IMR-90 (cell line): ENCODE data around the gene EIF1. TPM values are rescaled to one million over a fixed set of nuclear protein-coding genes. Genes with fewer than 3 reads are reported as not detected.

Experiments
- ATAC-seq: fragments of 200-7000 bp; cut with Tn5 transposase; 2 replicates; pipeline ENCODE4 v1.9.1; 2020; ENCODE audit warnings: low read depth, mild to moderate bottlenecking, moderate library complexity
- BruUV-seq: library from RNA; stranded (reverse); fragments of 400-500 nt; replicated peaks from 2 replicates; lab custom pipeline; 2021; lab: Mats Ljungman, UMichigan
- CTCF ChIA-PET: fragments of 300-600 bp; formaldehyde crosslinking; extraction: SDS; loops from one replicate; lab custom pipeline; 2021; ENCODE audit warnings: antibody characterized with exemption; lab: Yijun Ruan, JAX
- POLR2A ChIA-PET: fragments of 300-600 bp; sonication (Branson Sonifier 250); formaldehyde crosslinking; loops from one replicate; lab custom pipeline; 2022; ENCODE audit warnings: antibody characterized with exemption; ENCODE audit not compliant: unreplicated experiment; lab: Charles Lee
- DNase-seq: peaks from one replicate; pipeline ENCODE4 v3.0.0; 2013
- H2AFZ ChIP-seq: replicated peaks from 2 replicates; pipeline ENCODE3; 2013; ENCODE audit warnings: low read length, mild to moderate bottlenecking; ENCODE audit not compliant: poor library complexity
- H2AK5ac ChIP-seq: 2 replicates; pipeline ENCODE4 v1.6.1; 2013; ENCODE audit warnings: low read depth, low read length, inconsistent platforms
- H2AK9ac ChIP-seq: replicated peaks from 2 replicates; pipeline ENCODE3; 2013; ENCODE audit warnings: mild to moderate bottlenecking, low read depth, low read length, moderate library complexity; ENCODE audit not compliant: poor library complexity
- H2BK120ac ChIP-seq: 2 replicates; pipeline ENCODE4 v1.6.1; 2013; ENCODE audit warnings: low read depth, low read length, inconsistent platforms
- H2BK15ac ChIP-seq: 3 replicates; pipeline ENCODE4 v1.6.1; 2013; ENCODE audit warnings: low read depth, low read length, inconsistent platforms
- H2BK20ac ChIP-seq: 2 replicates; pipeline ENCODE4 v1.6.1; 2013; ENCODE audit warnings: low read depth, mild to moderate bottlenecking, inconsistent platforms, low read length, moderate library complexity
- H2BK5ac ChIP-seq: 2 replicates; pipeline ENCODE4 v1.6.1; 2013; ENCODE audit warnings: mild to moderate bottlenecking, low read depth, low read length, inconsistent platforms; ENCODE audit not compliant: poor library complexity, severe bottlenecking
- H3K14ac ChIP-seq: replicated peaks from 2 replicates; pipeline ENCODE4 v1.6.1; 2013; ENCODE audit warnings: low read depth, low read length, inconsistent platforms
- H3K18ac ChIP-seq: 2 replicates; pipeline ENCODE4 v1.6.1; 2013; ENCODE audit warnings: low read depth, low read length, control low read depth
- H3K23ac ChIP-seq: 2 replicates; pipeline ENCODE4 v1.6.1; 2013; ENCODE audit warnings: low read depth, low read length, inconsistent platforms
- H3K27ac ChIP-seq: 2 replicates; pipeline ENCODE4 v1.5.1; 2013; ENCODE audit warnings: mild to moderate bottlenecking, control low read depth, low read length; ENCODE audit not compliant: insufficient read depth
- H3K27me3 ChIP-seq: 2 replicates; pipeline ENCODE4 v1.6.1; 2013; ENCODE audit warnings: low read length; ENCODE audit not compliant: control insufficient read depth, insufficient read depth
- H3K36me3 ChIP-seq: 2 replicates; pipeline ENCODE4 v1.6.1; 2013; ENCODE audit warnings: low read length, mixed read lengths; ENCODE audit not compliant: control insufficient read depth, insufficient read depth
- H3K4ac ChIP-seq: 2 replicates; pipeline ENCODE4 v1.6.1; 2013; ENCODE audit warnings: low read depth, low read length, inconsistent platforms
- H3K4me1 ChIP-seq: 2 replicates; pipeline ENCODE4 v1.6.1; 2013; ENCODE audit warnings: low read length, mixed read lengths; ENCODE audit not compliant: control insufficient read depth, insufficient read depth
- H3K4me2 ChIP-seq: 2 replicates; pipeline ENCODE4 v1.6.1; 2013; ENCODE audit warnings: low read depth, mild to moderate bottlenecking, control low read depth, low read length, moderate library complexity
- H3K4me3 ChIP-seq: 2 replicates; pipeline ENCODE4 v1.5.1; 2013; ENCODE audit warnings: low read depth, mild to moderate bottlenecking, control low read depth, low read length, moderate library complexity; ENCODE audit not compliant: insufficient read depth
- H3K56ac ChIP-seq: 2 replicates; pipeline ENCODE4 v1.6.1; 2013; ENCODE audit warnings: low read length, inconsistent platforms; ENCODE audit not compliant: insufficient read depth; ENCODE audit errors: extremely low read depth
- H3K79me1 ChIP-seq, 2 experiments: 2 replicates each; pipeline ENCODE4 v1.6.1; 2013; ENCODE audit warnings: low read length in 2 of 2, inconsistent platforms in 1 of 2, low read depth in 1 of 2
- H3K9ac ChIP-seq: 2 replicates; pipeline ENCODE4 v1.6.1; 2013; ENCODE audit warnings: low read depth, low read length, control low read depth
- H3K9me1 ChIP-seq: 2 replicates; pipeline ENCODE4 v1.6.1; 2013; ENCODE audit warnings: low read length, inconsistent platforms; ENCODE audit not compliant: insufficient read depth
- H3K9me3 ChIP-seq: 2 replicates; pipeline ENCODE4 v1.6.1; 2013; ENCODE audit warnings: low read length; ENCODE audit not compliant: control insufficient read depth, insufficient read depth
- H4K20me1 ChIP-seq: 2 replicates; pipeline ENCODE4 v1.6.1; 2013; ENCODE audit warnings: low read length, inconsistent platforms; ENCODE audit not compliant: insufficient read depth
- H4K5ac ChIP-seq: 2 replicates; pipeline ENCODE4 v1.6.1; 2013; ENCODE audit warnings: mild to moderate bottlenecking, low read depth, low read length, control low read depth
- H4K8ac ChIP-seq, 2 experiments: 2 replicates each; pipeline ENCODE4 v1.6.1; 2013; ENCODE audit warnings: low read depth in 2 of 2, low read length in 2 of 2, control low read depth in 1 of 2, inconsistent platforms in 1 of 2
- H4K91ac ChIP-seq: 2 replicates; pipeline ENCODE4 v1.6.1; 2013; ENCODE audit warnings: low read depth, low read length, inconsistent platforms; ENCODE audit not compliant: insufficient read depth
- BHLHE40 ChIP-seq: fragments of 150-350 bp; IDR thresholded peaks from 2 replicates; pipeline ENCODE4 v1.6.1; 2016; ENCODE audit warnings: mild to moderate bottlenecking, low read depth, low read length
- CEBPB ChIP-seq: IDR thresholded peaks from 2 replicates; pipeline ENCODE4 v1.6.1; 2012; ENCODE audit warnings: low read depth, low read length, improper control_type of control experiment
- CHD1 ChIP-seq: IDR thresholded peaks from 2 replicates; pipeline ENCODE4 v1.6.1; 2012; ENCODE audit warnings: low read depth, low read length, improper control_type of control experiment
- FOS ChIP-seq: fragments of 150-350 bp; IDR thresholded peaks from 2 replicates; pipeline ENCODE4 v1.6.1; 2016; ENCODE audit warnings: low read depth, low read length
- MAFK ChIP-seq: IDR thresholded peaks from 2 replicates; pipeline ENCODE4 v1.6.1; 2012; ENCODE audit warnings: low read depth, low read length, improper control_type of control experiment
- MAZ ChIP-seq: IDR thresholded peaks from 2 replicates; pipeline ENCODE4 v1.6.1; 2012; ENCODE audit warnings: low read depth, mild to moderate bottlenecking, low read length, improper control_type of control experiment, moderate library complexity, borderline replicate concordance
- MXI1 ChIP-seq: IDR thresholded peaks from 2 replicates; pipeline ENCODE4 v1.6.1; 2012; ENCODE audit warnings: low read depth, mild to moderate bottlenecking, low read length, moderate library complexity, borderline replicate concordance
- NFE2L2 ChIP-seq: fragments of 150-350 bp; IDR thresholded peaks from 2 replicates; pipeline ENCODE4 v1.6.1; 2016; ENCODE audit warnings: low read depth, mild to moderate bottlenecking, low read length
- POLR2A ChIP-seq: IDR thresholded peaks from 2 replicates; pipeline ENCODE4 v1.6.1; 2012; ENCODE audit warnings: mild to moderate bottlenecking, low read depth, low read length
- RAD21 ChIP-seq: IDR thresholded peaks from 2 replicates; pipeline ENCODE4 v1.6.1; 2012; ENCODE audit warnings: low read length, improper control_type of control experiment
- RCOR1 ChIP-seq: IDR thresholded peaks from 2 replicates; pipeline ENCODE4 v1.6.1; 2012; ENCODE audit warnings: mild to moderate bottlenecking, low read length, improper control_type of control experiment; ENCODE audit not compliant: insufficient replicate concordance
- RFX5 ChIP-seq: IDR thresholded peaks from 2 replicates; pipeline ENCODE4 v1.8.0; 2012; ENCODE audit warnings: low read depth, mild to moderate bottlenecking, low read length, moderate library complexity
- SMC3 ChIP-seq: fragments of 150-350 bp; IDR thresholded peaks from 2 replicates; pipeline ENCODE4 v1.6.1; 2016; ENCODE audit warnings: low read depth, mild to moderate bottlenecking, antibody characterized with exemption, low read length, moderate library complexity
- WGBS, 2 experiments: methylation state at CpG; one replicate each; pipeline versions ENCODE4 v1.1.5 to v1.1.7; 2013; ENCODE audit warnings: missing lambda C conversion rate in 2 of 2; ENCODE audit not compliant: insufficient read length in 1 of 2; ENCODE audit errors: extremely low coverage in 2 of 2; 5-methylcytosine and 5-hydroxymethylcytosine counted together
- dilution Hi-C: fragments of 300-500 bp; cut with HindIII; formaldehyde crosslinking; loops from one replicate; pipeline ENCODE4 v1.14.3; 2018; ENCODE audit warnings: low sequenced_read_pairs; ENCODE audit not compliant: unreplicated experiment
- in situ Hi-C: fragments of 300-500 bp; cut with MboI; formaldehyde crosslinking; loops from 3 replicates; pipeline ENCODE4 v1.14.3; 2019; ENCODE audit warnings: low sequenced_read_pairs, inconsistent platforms, mixed read lengths
- intact Hi-C: fragments of 100-400 bp; cut with micrococcal nuclease; formaldehyde crosslinking; loops from 2 replicates; pipeline ENCODE4 v1.10.0; 2022
- polyA plus RNA-seq, 3 experiments: library from polyadenylated mRNA; depleted of rRNA; stranded (reverse); fragments of >200 nt; gene quantifications; 2 replicates each; pipeline ENCODE4 v1.2.3, GENCODE V29; 2012; ENCODE audit warnings: low replicate concordance in 1 of 3
- total RNA-seq: library from RNA; depleted of rRNA; stranded (reverse); fragments of >200 nt; gene quantifications from 2 replicates; pipeline ENCODE4 v1.2.3, GENCODE V29; 2012
- TF ChIP-seq, protein P1 (sequence below): conservative IDR thresholded peaks from 2 replicates; pipeline ENCODE4 v1.5.1; 2012; ENCODE audit warnings: mild to moderate bottlenecking, low read depth, low read length, improper control_type of control experiment
- TF ChIP-seq, protein P2 (sequence below): fragments of 150-350 bp; IDR thresholded peaks from 2 replicates; pipeline ENCODE4 v1.6.1; 2016; ENCODE audit warnings: low read depth, mild to moderate bottlenecking, low read length, moderate library complexity, borderline replicate concordance
- TF ChIP-seq, protein P3 (sequence below): fragments of 150-350 bp; IDR thresholded peaks from 2 replicates; pipeline ENCODE4 v1.6.1; 2017; ENCODE audit warnings: mild to moderate bottlenecking, antibody characterized with exemption, low read length, low read depth

Gene EIF1
- total and polyA plus RNA-seq, 2 of the 4 experiments (the other 2 are of a cell fraction): 89.4 to 381 TPM

DNA sequence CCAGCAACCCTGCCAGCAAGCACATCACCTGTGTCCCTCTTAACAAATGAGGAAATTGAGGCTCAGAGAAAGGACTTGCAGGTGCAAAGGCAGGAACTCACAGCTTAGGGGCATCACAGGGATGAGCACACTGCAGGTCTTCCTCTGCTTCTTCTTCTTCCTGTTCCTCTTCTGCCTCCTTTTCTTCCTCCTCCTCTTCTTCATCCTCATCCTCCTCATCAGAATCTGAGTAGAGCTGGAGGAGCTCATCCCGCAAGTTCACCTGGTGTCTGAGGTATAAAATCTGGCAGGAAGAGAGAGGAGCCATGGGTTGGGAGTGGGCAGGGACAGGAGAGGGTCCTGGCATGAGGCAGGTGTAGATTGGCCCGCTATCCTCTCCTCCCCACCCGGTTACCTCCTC, 43.2 kb downstream of the EIF1 start:
- no peak overlapping the region for H3K14ac ChIP-seq
- no peak overlapping the region for H3K4me2 ChIP-seq
- H3K4ac ChIP-seq: no peak overlapping the region
- no peak for TF ChIP-seq FOS
- TF ChIP-seq, protein P1, sequence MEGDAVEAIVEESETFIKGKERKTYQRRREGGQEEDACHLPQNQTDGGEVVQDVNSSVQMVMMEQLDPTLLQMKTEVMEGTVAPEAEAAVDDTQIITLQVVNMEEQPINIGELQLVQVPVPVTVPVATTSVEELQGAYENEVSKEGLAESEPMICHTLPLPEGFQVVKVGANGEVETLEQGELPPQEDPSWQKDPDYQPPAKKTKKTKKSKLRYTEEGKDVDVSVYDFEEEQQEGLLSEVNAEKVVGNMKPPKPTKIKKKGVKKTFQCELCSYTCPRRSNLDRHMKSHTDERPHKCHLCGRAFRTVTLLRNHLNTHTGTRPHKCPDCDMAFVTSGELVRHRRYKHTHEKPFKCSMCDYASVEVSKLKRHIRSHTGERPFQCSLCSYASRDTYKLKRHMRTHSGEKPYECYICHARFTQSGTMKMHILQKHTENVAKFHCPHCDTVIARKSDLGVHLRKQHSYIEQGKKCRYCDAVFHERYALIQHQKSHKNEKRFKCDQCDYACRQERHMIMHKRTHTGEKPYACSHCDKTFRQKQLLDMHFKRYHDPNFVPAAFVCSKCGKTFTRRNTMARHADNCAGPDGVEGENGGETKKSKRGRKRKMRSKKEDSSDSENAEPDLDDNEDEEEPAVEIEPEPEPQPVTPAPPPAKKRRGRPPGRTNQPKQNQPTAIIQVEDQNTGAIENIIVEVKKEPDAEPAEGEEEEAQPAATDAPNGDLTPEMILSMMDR: no peak
- TF ChIP-seq SMC3: no peak
- TF ChIP-seq, protein P2, sequence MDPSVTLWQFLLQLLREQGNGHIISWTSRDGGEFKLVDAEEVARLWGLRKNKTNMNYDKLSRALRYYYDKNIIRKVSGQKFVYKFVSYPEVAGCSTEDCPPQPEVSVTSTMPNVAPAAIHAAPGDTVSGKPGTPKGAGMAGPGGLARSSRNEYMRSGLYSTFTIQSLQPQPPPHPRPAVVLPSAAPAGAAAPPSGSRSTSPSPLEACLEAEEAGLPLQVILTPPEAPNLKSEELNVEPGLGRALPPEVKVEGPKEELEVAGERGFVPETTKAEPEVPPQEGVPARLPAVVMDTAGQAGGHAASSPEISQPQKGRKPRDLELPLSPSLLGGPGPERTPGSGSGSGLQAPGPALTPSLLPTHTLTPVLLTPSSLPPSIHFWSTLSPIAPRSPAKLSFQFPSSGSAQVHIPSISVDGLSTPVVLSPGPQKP: no peak
- TF ChIP-seq BHLHE40: no peak
- no peak for TF ChIP-seq NFE2L2
- TF ChIP-seq CHD1: no peak
- no peak for TF ChIP-seq CEBPB
- TF ChIP-seq MAFK: no peak
- TF ChIP-seq, protein P3, sequence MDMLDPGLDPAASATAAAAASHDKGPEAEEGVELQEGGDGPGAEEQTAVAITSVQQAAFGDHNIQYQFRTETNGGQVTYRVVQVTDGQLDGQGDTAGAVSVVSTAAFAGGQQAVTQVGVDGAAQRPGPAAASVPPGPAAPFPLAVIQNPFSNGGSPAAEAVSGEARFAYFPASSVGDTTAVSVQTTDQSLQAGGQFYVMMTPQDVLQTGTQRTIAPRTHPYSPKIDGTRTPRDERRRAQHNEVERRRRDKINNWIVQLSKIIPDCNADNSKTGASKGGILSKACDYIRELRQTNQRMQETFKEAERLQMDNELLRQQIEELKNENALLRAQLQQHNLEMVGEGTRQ: no peak
- TF ChIP-seq MAZ: no peak
- TF ChIP-seq MXI1: no peak
- no peak for TF ChIP-seq RAD21
- no peak for TF ChIP-seq POLR2A
- TF ChIP-seq RCOR1: no peak
- no peak for TF ChIP-seq RFX5
- no peaks in the 10 kb centered on the region for H3K9me1 ChIP-seq
- WGBS, 2 experiments: no CpG with 5 or more reads among the region's 3 CpGs
- H3K23ac ChIP-seq: no peak overlapping the region
- H3K27ac ChIP-seq: no peak overlapping the region
- no peak overlapping the region for H2AK5ac ChIP-seq
- H3K4me1 ChIP-seq: no peaks in the 10 kb centered on the region
- no peaks in the 10 kb centered on the region for H3K36me3 ChIP-seq
- H3K4me3 ChIP-seq: no peak overlapping the region
- no peak overlapping the region for H2BK5ac ChIP-seq
- no peak overlapping the region for H4K8ac ChIP-seq
- no peak overlapping the region for H3K18ac ChIP-seq
- no peak overlapping the region for H2AFZ ChIP-seq
- no peak overlapping the region for H2BK20ac ChIP-seq
- no peak overlapping the region for H2BK120ac ChIP-seq
- in situ Hi-C loops (loop anchor here (10.0 kb wide), 1 partner anchor 233 kb away; the partner anchor contains the start of gene CNP), dilution Hi-C loops (no loop called here), intact Hi-C loops (no loop called here)
- no peaks in the 10 kb centered on the region for H4K20me1 ChIP-seq
- H3K56ac ChIP-seq: no peak overlapping the region
- no peak overlapping the region for H4K5ac ChIP-seq
- H4K91ac ChIP-seq: no peak overlapping the region
- no peak overlapping the region for H2AK9ac ChIP-seq
- no TSS peak for BruUV-seq
- ChIA-PET POLR2A (no interaction called here), CTCF (no interaction called here)
- no peak overlapping the region for H2BK15ac ChIP-seq
- no peak for ATAC-seq
- peaks cover 62% of the 10 kb centered on the region for H3K27me3 ChIP-seq
- no peak for DNase-seq
- H3K9me3 ChIP-seq: no peaks in the 10 kb centered on the region
- no peak overlapping the region for H3K9ac ChIP-seq
- H3K79me1 ChIP-seq: no peaks in the 10 kb centered on the region
